Activated CD8-positive, alpha-beta memory T cell treated with anti-CD3 and anti-CD28 coated beads for 36 hours (primary cell): ENCODE measurements around the gene SLC9A5. TPM values are rescaled to one million over a fixed set of nuclear protein-coding genes. Genes with fewer than 3 reads are reported as not detected.

Source experiments
- CTCF ChIA-PET: fragments of 350-600 bp; sonication (Branson Sonifier 250); formaldehyde crosslinking; loops from one replicate; lab custom pipeline; 2021; ENCODE audit warnings: antibody characterized with exemption; lab: Charles Lee
- POLR2A ChIA-PET: fragments of 350-600 bp; sonication (Branson Sonifier 250); formaldehyde crosslinking; loops from one replicate; lab custom pipeline; 2021; ENCODE audit warnings: antibody characterized with exemption; lab: Charles Lee
- total RNA-seq, 2 experiments: library from RNA; stranded (reverse); gene quantifications; one replicate each; pipeline ENCODE4 v1.2.3, GENCODE V29; 2021

SLC9A5 gene
- total RNA-seq, 2 experiments from 2014 or later: 6.7 to 7.8 TPM

GRCh38 chr16:67211674-67212073 lies 37.1 kb upstream of the SLC9A5 start:
- ChIA-PET CTCF (no interaction called here), POLR2A (interaction anchor here (1.1 kb wide), 1 partner anchor 18 kb away, joined by 3 read pairs; no protein-coding TSS in a partner anchor)

GRCh38 chr16:67212766-67213165 lies 36.0 kb upstream of the SLC9A5 start:
- POLR2A ChIA-PET: interaction anchor here (1.1 kb wide), 1 partner anchor 20 kb away, joined by 3 read pairs; no protein-coding TSS in a partner anchor
- CTCF ChIA-PET: no interaction called here

GRCh38 chr16:67213197-67214019 lies 35.4 kb upstream of the SLC9A5 start:
- ChIA-PET CTCF (no interaction called here), POLR2A (no interaction called here)

GRCh38 chr16:67215706-67216105 lies 33.1 kb upstream of the SLC9A5 start:
- ChIA-PET CTCF (no interaction called here), POLR2A (interaction anchor here (0.6 kb wide), 1 partner anchor 1461 kb away, joined by 3 read pairs; no protein-coding TSS in a partner anchor)

- CTCF ChIA-PET: interaction anchor here (1.0 kb wide), 1 partner anchor 80 kb away, joined by 7 read pairs; no protein-coding TSS in a partner anchor
These were observed 31.9 kb upstream of the SLC9A5 start for GRCh38 chr16:67216612-67217490.

GRCh38 chr16:67223992-67224391 lies 24.8 kb upstream of the SLC9A5 start:
- POLR2A ChIA-PET: no interaction called here
- CTCF ChIA-PET: no interaction called here

More at GRCh38 chr16:67216612-67217490, 31.9 kb upstream of the SLC9A5 start:
- POLR2A ChIA-PET: no interaction called here

GRCh38 chr16:67226295-67226803 lies 22.4 kb upstream of the SLC9A5 start:
- POLR2A ChIA-PET: interaction anchor here (0.8 to 2.3 kb wide), 5 partner anchors 17 to 213 kb away, joined by 3 to 18 read pairs (median 3); partner anchors contain the start of genes FHOD1 and MATCAP1
- CTCF ChIA-PET: interaction anchor here (0.8 to 3.4 kb wide), 5 partner anchors 12 to 52 kb away, joined by 3 to 30 read pairs (median 4); partner anchors contain the start of genes FHOD1 and SLC9A5

- POLR2A ChIA-PET: interaction anchor here (0.6 to 2.3 kb wide), 7 partner anchors 17 to 664 kb away, joined by 3 to 18 read pairs (median 3); partner anchors contain the start of genes FHOD1 and MATCAP1
- CTCF ChIA-PET: interaction anchor here (0.8 to 3.4 kb wide), 5 partner anchors 11 to 51 kb away, joined by 3 to 30 read pairs (median 4); partner anchors contain the start of genes FHOD1 and SLC9A5
These were observed 21.8 kb upstream of the SLC9A5 start, which contains the start of gene TMEM208 for GRCh38 chr16:67226804-67227566. Gene TMEM208 (plus strand): TSS chr16:67227130. CDS start chr16:67227219, 89 bp downstream.

- ChIA-PET CTCF (interaction anchor here (1.6 to 3.4 kb wide), 2 partner anchors 17 to 18 kb away, joined by 4 to 30 read pairs; partner anchors contain the start of genes FHOD1 and SLC9A5), POLR2A (interaction anchor here (0.6 to 2.3 kb wide), 5 partner anchors 17 to 663 kb away, joined by 3 to 18 read pairs (median 3); partner anchors contain the start of gene FHOD1)
These were observed 21.2 kb upstream of the SLC9A5 start for GRCh38 chr16:67227567-67227921.

GRCh38 chr16:67228034-67228785 lies 20.6 kb upstream of the SLC9A5 start:
- POLR2A ChIA-PET: interaction anchor here (0.6 to 2.3 kb wide), 6 partner anchors 9 to 663 kb away, joined by 3 to 18 read pairs (median 3); partner anchors contain the start of gene FHOD1

GRCh38 chr16:67228905-67229304 lies 19.9 kb upstream of the SLC9A5 start:
- POLR2A ChIA-PET: interaction anchor here (0.6 to 1.0 kb wide), 3 partner anchors 8 to 104 kb away, joined by 3 read pairs; no protein-coding TSS in a partner anchor
- CTCF ChIA-PET: interaction anchor here (0.7 to 3.4 kb wide), 2 partner anchors 16 to 120 kb away, joined by 3 to 30 read pairs; partner anchors contain the start of genes FHOD1 and SLC9A5

More at GRCh38 chr16:67228034-67228785, 20.6 kb upstream of the SLC9A5 start:
- CTCF ChIA-PET: interaction anchor here (0.6 to 3.4 kb wide), 3 partner anchors 17 to 216 kb away, joined by 3 to 30 read pairs (median 3); partner anchors contain the start of genes FHOD1 and SLC9A5

- POLR2A ChIA-PET: interaction anchor here (1.0 to 2.7 kb wide), 3 partner anchors 14 to 22 kb away, joined by 3 to 12 read pairs (median 7); no protein-coding TSS in a partner anchor
- CTCF ChIA-PET: no interaction called here
These were observed 18.6 kb upstream of the SLC9A5 start for GRCh38 chr16:67229906-67230808.

GRCh38 chr16:67230809-67231660 lies 17.7 kb upstream of the SLC9A5 start:
- CTCF ChIA-PET: interaction anchor here (1.7 kb wide), 1 partner anchor 16 kb away, joined by 6 read pairs; no protein-coding TSS in a partner anchor
- POLR2A ChIA-PET: interaction anchor here (2.2 to 2.7 kb wide), 2 partner anchors 14 to 22 kb away, joined by 7 to 12 read pairs; no protein-coding TSS in a partner anchor

GRCh38 chr16:67233596-67233995 lies 15.2 kb upstream of the SLC9A5 start:
- ChIA-PET CTCF (no interaction called here), POLR2A (interaction anchor here (1.2 kb wide), 1 partner anchor 11 kb away, joined by 3 read pairs; no protein-coding TSS in a partner anchor)
